OCI-LY1 (cell line): ENCODE measurements around the gene PACSIN1.

ENCODE experiments used
- CTCF ChIP-seq: fragments of 200-600 bp; sonication (generic), shearing (Covaris generic); IDR thresholded peaks from 2 replicates; pipeline ENCODE4 v1.5.1; 2017; ENCODE audit warnings: mild to moderate bottlenecking, antibody characterized with exemption, low read length, moderate library complexity, mixed read lengths
- EZH2 ChIP-seq: fragments of 200-600 bp; sonication (generic), shearing (Covaris generic); IDR thresholded peaks from 2 replicates; pipeline ENCODE4 v1.8.0; 2017; ENCODE audit warnings: borderline replicate concordance, mixed run types, mild to moderate bottlenecking, antibody characterized with exemption, low read length, moderate library complexity, mixed read lengths

DNA sequence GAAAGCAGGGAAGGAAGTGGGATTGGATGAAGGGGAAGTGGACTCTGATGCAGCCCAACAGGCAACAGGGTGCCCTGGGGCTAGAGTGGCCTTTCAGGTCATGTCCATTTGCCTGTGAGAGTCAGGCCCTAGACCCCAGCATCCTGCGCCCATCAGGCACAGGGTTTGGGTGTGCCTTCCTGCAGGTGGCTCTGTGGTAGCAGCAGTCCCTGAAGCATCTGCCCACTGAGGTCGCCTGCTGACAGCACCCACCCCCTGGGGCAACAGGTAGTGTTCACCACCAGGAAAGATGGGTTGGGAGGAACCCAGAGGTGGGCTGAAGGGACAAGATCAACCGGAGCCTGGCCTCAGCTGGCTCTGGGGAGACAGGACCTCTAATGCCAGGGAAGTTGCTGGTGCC, 3.6 kb downstream of the PACSIN1 start:
- TF ChIP-seq EZH2 (no peak), CTCF (no peak)
